ENCODE data around the gene UTY.

Gene UTY

GRCh38 chrY:13443146-13443545 lies 36.7 kb downstream of the UTY start:
- H3K4me1 ChIP-seq (ENCODE audit: control insufficient read depth, insufficient read depth, low read length) = no peaks in the 10 kb centered on the region
- H3K36me3 ChIP-seq (ENCODE audit: insufficient read depth, low read length) = no peaks in the 10 kb centered on the region
- H3K4me2 ChIP-seq (ENCODE audit: low read length) = no peak overlapping the region
- no peaks in the 10 kb centered on the region for H3K9me3 ChIP-seq (replicated peaks; ENCODE audit: low read length)
- no peak overlapping the region for H3K9ac ChIP-seq (ENCODE audit: low read depth, low read length)
- no peak overlapping the region for H3K4me3 ChIP-seq (ENCODE audit: low read length)
- H3K27me3 ChIP-seq (ENCODE audit: control insufficient read depth, insufficient read depth, low read length) = no peaks in the 10 kb centered on the region

GRCh38 chrY:13440811-13441210 lies 39.0 kb downstream of the UTY start:
- Histone ChIP-seq H3K4me3 (ENCODE audit: low read length) (no peak overlapping the region), H3K27me3 (ENCODE audit: control insufficient read depth, insufficient read depth, low read length) (no peaks in the 10 kb centered on the region), H3K9ac (ENCODE audit: low read depth, low read length) (no peak overlapping the region), H3K36me3 (ENCODE audit: insufficient read depth, low read length) (no peaks in the 10 kb centered on the region), H3K4me2 (ENCODE audit: low read length) (no peak overlapping the region), H3K4me1 (ENCODE audit: control insufficient read depth, insufficient read depth, low read length) (no peaks in the 10 kb centered on the region), H3K9me3 (replicated peaks; ENCODE audit: low read length) (no peaks in the 10 kb centered on the region)

GRCh38 chrY:13435968-13436937 lies 43.6 kb downstream of the UTY start:
- H3K4me2 ChIP-seq (ENCODE audit: low read length) = no peak overlapping the region
- no peaks in the 10 kb centered on the region for H3K4me1 ChIP-seq (ENCODE audit: control insufficient read depth, insufficient read depth, low read length)
- H3K36me3 ChIP-seq (ENCODE audit: insufficient read depth, low read length) = no peaks in the 10 kb centered on the region
- H3K9ac ChIP-seq (ENCODE audit: low read depth, low read length) = no peak overlapping the region
- H3K4me3 ChIP-seq (ENCODE audit: low read length) = no peak overlapping the region
- H3K27me3 ChIP-seq (ENCODE audit: control insufficient read depth, insufficient read depth, low read length) = no peaks in the 10 kb centered on the region
- H3K9me3 ChIP-seq (replicated peaks; ENCODE audit: low read length) = no peaks in the 10 kb centered on the region

- H3K4me2 ChIP-seq (ENCODE audit: low read length) = no peak overlapping the region
- no peaks in the 10 kb centered on the region for H3K4me1 ChIP-seq (ENCODE audit: control insufficient read depth, insufficient read depth, low read length)
- H3K4me3 ChIP-seq (ENCODE audit: low read length) = no peak overlapping the region
Measured at GRCh38 chrY:13435206-13435967, 44.4 kb downstream of the UTY start.

GRCh38 chrY:13432293-13433025 lies 47.4 kb downstream of the UTY start:
- Histone ChIP-seq H3K9me3 (replicated peaks; ENCODE audit: low read length) (no peaks in the 10 kb centered on the region), H3K4me1 (ENCODE audit: control insufficient read depth, insufficient read depth, low read length) (no peaks in the 10 kb centered on the region), H3K4me3 (ENCODE audit: low read length) (no peak overlapping the region), H3K4me2 (ENCODE audit: low read length) (no peak overlapping the region), H3K9ac (ENCODE audit: low read depth, low read length) (no peak overlapping the region), H3K27me3 (ENCODE audit: control insufficient read depth, insufficient read depth, low read length) (no peaks in the 10 kb centered on the region), H3K36me3 (ENCODE audit: insufficient read depth, low read length) (no peaks in the 10 kb centered on the region)

More at GRCh38 chrY:13435206-13435967, 44.4 kb downstream of the UTY start:
- Histone ChIP-seq H3K36me3 (ENCODE audit: insufficient read depth, low read length) (no peaks in the 10 kb centered on the region), H3K27me3 (ENCODE audit: control insufficient read depth, insufficient read depth, low read length) (no peaks in the 10 kb centered on the region), H3K9me3 (replicated peaks; ENCODE audit: low read length) (no peaks in the 10 kb centered on the region), H3K9ac (ENCODE audit: low read depth, low read length) (no peak overlapping the region)

- H3K9me3 ChIP-seq (replicated peaks; ENCODE audit: low read length) = no peaks in the 10 kb centered on the region
- no peaks in the 10 kb centered on the region for H3K4me1 ChIP-seq (ENCODE audit: control insufficient read depth, insufficient read depth, low read length)
- H3K4me3 ChIP-seq (ENCODE audit: low read length) = no peak overlapping the region
- H3K4me2 ChIP-seq (ENCODE audit: low read length) = no peak overlapping the region
- H3K27me3 ChIP-seq (ENCODE audit: control insufficient read depth, insufficient read depth, low read length) = no peaks in the 10 kb centered on the region
- H3K36me3 ChIP-seq (ENCODE audit: insufficient read depth, low read length) = no peaks in the 10 kb centered on the region
- H3K9ac ChIP-seq (ENCODE audit: low read depth, low read length) = no peak overlapping the region
Measured at GRCh38 chrY:13429551-13429950, 50.3 kb downstream of the UTY start.

- H3K4me3 ChIP-seq (ENCODE audit: low read length) = no peak overlapping the region
Measured at GRCh38 chrY:13423281-13423732, 56.5 kb downstream of the UTY start.

GRCh38 chrY:13416869-13417661 lies 62.8 kb downstream of the UTY start:
- no peaks in the 10 kb centered on the region for H3K36me3 ChIP-seq (ENCODE audit: insufficient read depth, low read length)
- H3K9me3 ChIP-seq (replicated peaks; ENCODE audit: low read length) = no peaks in the 10 kb centered on the region
- no peak overlapping the region for H3K4me3 ChIP-seq (ENCODE audit: low read length)
- no peak overlapping the region for H3K4me2 ChIP-seq (ENCODE audit: low read length)
- no peak overlapping the region for H3K9ac ChIP-seq (ENCODE audit: low read depth, low read length)
- H3K27me3 ChIP-seq (ENCODE audit: control insufficient read depth, insufficient read depth, low read length) = no peaks in the 10 kb centered on the region
- no peaks in the 10 kb centered on the region for H3K4me1 ChIP-seq (ENCODE audit: control insufficient read depth, insufficient read depth, low read length)

More at GRCh38 chrY:13423281-13423732, 56.5 kb downstream of the UTY start:
- H3K9ac ChIP-seq (ENCODE audit: low read depth, low read length) = no peak overlapping the region
- no peaks in the 10 kb centered on the region for H3K36me3 ChIP-seq (ENCODE audit: insufficient read depth, low read length)
- no peaks in the 10 kb centered on the region for H3K9me3 ChIP-seq (replicated peaks; ENCODE audit: low read length)
- no peaks in the 10 kb centered on the region for H3K4me1 ChIP-seq (ENCODE audit: control insufficient read depth, insufficient read depth, low read length)
- no peaks in the 10 kb centered on the region for H3K27me3 ChIP-seq (ENCODE audit: control insufficient read depth, insufficient read depth, low read length)
- no peak overlapping the region for H3K4me2 ChIP-seq (ENCODE audit: low read length)

GRCh38 chrY:13415556-13415955 lies 64.3 kb downstream of the UTY start:
- H3K9ac ChIP-seq (ENCODE audit: low read depth, low read length) = no peak overlapping the region
- H3K27me3 ChIP-seq (ENCODE audit: control insufficient read depth, insufficient read depth, low read length) = no peaks in the 10 kb centered on the region
- H3K9me3 ChIP-seq (replicated peaks; ENCODE audit: low read length) = no peaks in the 10 kb centered on the region
- H3K4me1 ChIP-seq (ENCODE audit: control insufficient read depth, insufficient read depth, low read length) = no peaks in the 10 kb centered on the region
- no peak overlapping the region for H3K4me3 ChIP-seq (ENCODE audit: low read length)
- no peak overlapping the region for H3K4me2 ChIP-seq (ENCODE audit: low read length)
- no peaks in the 10 kb centered on the region for H3K36me3 ChIP-seq (ENCODE audit: insufficient read depth, low read length)

- Histone ChIP-seq H3K4me1 (ENCODE audit: control insufficient read depth, insufficient read depth, low read length) (no peaks in the 10 kb centered on the region), H3K36me3 (ENCODE audit: insufficient read depth, low read length) (no peaks in the 10 kb centered on the region), H3K9me3 (replicated peaks; ENCODE audit: low read length) (no peaks in the 10 kb centered on the region), H3K27me3 (ENCODE audit: control insufficient read depth, insufficient read depth, low read length) (no peaks in the 10 kb centered on the region), H3K4me3 (ENCODE audit: low read length) (no peak overlapping the region), H3K9ac (ENCODE audit: low read depth, low read length) (no peak overlapping the region), H3K4me2 (ENCODE audit: low read length) (no peak overlapping the region)
Measured at GRCh38 chrY:13398876-13399275, 81.0 kb downstream of the UTY start.
